AML-193 (cell line): ENCODE results near the gene MMP24OS.

ENCODE experiments used
- DNase-seq, 2 experiments: peaks; one replicate each; lab custom pipeline; 2025; lab: John Stamatoyannopoulos, UW

The MMP24OS gene

GRCh38 chr20:35251613-35251940 is 26.3 kb downstream of the MMP24OS start:
- no peak for DNase-seq

GRCh38 chr20:35248641-35249475 is 29.1 kb downstream of the MMP24OS start:
- DNase-seq, result no peak

- DNase-seq, result no peak
Observed at GRCh38 chr20:35246723-35247122, 31.2 kb downstream of the MMP24OS start.

- no peak for DNase-seq
Observed at GRCh38 chr20:35243986-35244385, 33.9 kb downstream of the MMP24OS start.

- DNase-seq, result no peak
Observed at GRCh38 chr20:35243317-35243716, 34.6 kb downstream of the MMP24OS start.

- DNase-seq, result no peak
Observed at GRCh38 chr20:35240811-35241293, 37.1 kb downstream of the MMP24OS start.

GRCh38 chr20:35240083-35240810 is 37.7 kb downstream of the MMP24OS start:
- no peak for DNase-seq

- no peak for DNase-seq
Observed at GRCh38 chr20:35238735-35239134, 39.2 kb downstream of the MMP24OS start.

GRCh38 chr20:35238170-35238569 is 39.8 kb downstream of the MMP24OS start:
- DNase-seq, result peak; percentile 98

GRCh38 chr20:35237486-35237885 is 40.4 kb downstream of the MMP24OS start:
- peak; percentile 12 to 22 for DNase-seq

GRCh38 chr20:35235881-35236280 is 42.0 kb downstream of the MMP24OS start:
- DNase-seq, result no peak

- DNase-seq, result no peak
Observed at GRCh38 chr20:35232575-35232974, 45.3 kb downstream of the MMP24OS start.

- no peak for DNase-seq
Observed at GRCh38 chr20:35226884-35227681, 50.8 kb downstream of the MMP24OS start.
